ENCODE results near the gene USP21.

Gene USP21

GRCh38 chr1:161182214-161182613 is 22.9 kb downstream of the USP21 start:
- H4K20me1 ChIP-seq (ENCODE audit: insufficient read depth, low read length), result no peaks in the 10 kb centered on the region
- H3K9me2 ChIP-seq (replicated peaks; ENCODE audit: insufficient read depth, low read length), result no peaks in the 10 kb centered on the region
- H3K36me3 ChIP-seq (replicated peaks; ENCODE audit: insufficient read depth, low read length), result no peaks in the 10 kb centered on the region
- H3K4me3 ChIP-seq (ENCODE audit: low read length), result no peak overlapping the region
- peak; percentile 89 for DNase-seq
- peaks cover 50% of the 10 kb centered on the region for H3F3A ChIP-seq (ENCODE audit: insufficient read depth, low read length)
- H3K9ac ChIP-seq (ENCODE audit: low read length), result peak overlapping the region; percentile 1; the same call in 1 of the 2 replicates
- peak overlapping the region; percentile 44 for H3K4me2 ChIP-seq (ENCODE audit: low read depth, low read length)
- peaks cover 67% of the 10 kb centered on the region for H3K4me1 ChIP-seq (ENCODE audit: low read length)
- peak overlapping the region; percentile 89; the same call in 1 of the 2 replicates for H3K27ac ChIP-seq (ENCODE audit: low read length)
- H3K79me2 ChIP-seq (ENCODE audit: low read length), result peaks cover 2% of the 10 kb centered on the region
- H3K27me3 ChIP-seq (replicated peaks; ENCODE audit: insufficient read depth, low read length), result no peaks in the 10 kb centered on the region
- H2AFZ ChIP-seq (ENCODE audit: low read length), result peak overlapping the region; percentile 51
- no peak for TF ChIP-seq EZH2phosphoT487 (IDR thresholded peaks at IDR 0.05; ENCODE audit: low read length)
- no peak for TF ChIP-seq EZH2 (optimal IDR thresholded peaks at IDR 0.05; ENCODE audit: low read depth, low read length)
- TF ChIP-seq CTCF (IDR thresholded peaks at IDR 0.05; ENCODE audit: low read length), result no peak
- H3K9me3 ChIP-seq (replicated peaks; ENCODE audit: insufficient read depth, low read length), result no peaks in the 10 kb centered on the region

- H3K36me3 ChIP-seq (replicated peaks; ENCODE audit: insufficient read depth, low read length), result no peaks in the 10 kb centered on the region
- H3K4me1 ChIP-seq (ENCODE audit: low read length), result peaks cover 63% of the 10 kb centered on the region
- H3K4me2 ChIP-seq (ENCODE audit: low read depth, low read length), result peak overlapping the region; percentile 68
- peak overlapping the region; percentile 47 for H3K9ac ChIP-seq (ENCODE audit: low read length)
- H4K20me1 ChIP-seq (ENCODE audit: insufficient read depth, low read length), result no peaks in the 10 kb centered on the region
- peak overlapping the region; percentile 32; the same call in 1 of the 2 replicates for H3K4me3 ChIP-seq (ENCODE audit: low read length)
- TF ChIP-seq CTCF (IDR thresholded peaks at IDR 0.05; ENCODE audit: low read length), result no peak
- TF ChIP-seq EZH2phosphoT487 (IDR thresholded peaks at IDR 0.05; ENCODE audit: low read length), result no peak
- no peak for TF ChIP-seq EZH2 (optimal IDR thresholded peaks at IDR 0.05; ENCODE audit: low read depth, low read length)
- H3K9me3 ChIP-seq (replicated peaks; ENCODE audit: insufficient read depth, low read length), result no peaks in the 10 kb centered on the region
- peak; percentile 98 for DNase-seq
- no peaks in the 10 kb centered on the region; the same call in 1 of the 2 replicates for H3K79me2 ChIP-seq (ENCODE audit: low read length)
- H3F3A ChIP-seq (ENCODE audit: insufficient read depth, low read length), result peaks cover 44% of the 10 kb centered on the region
- H2AFZ ChIP-seq (ENCODE audit: low read length), result peak overlapping the region; percentile 25; the same call in 1 of the 2 replicates
- H3K9me2 ChIP-seq (replicated peaks; ENCODE audit: insufficient read depth, low read length), result no peaks in the 10 kb centered on the region
- peak overlapping the region; percentile 89 for H3K27ac ChIP-seq (ENCODE audit: low read length)
- H3K27me3 ChIP-seq (replicated peaks; ENCODE audit: insufficient read depth, low read length), result no peaks in the 10 kb centered on the region
Observed at GRCh38 chr1:161185282-161185682, 26.0 kb downstream of the USP21 start.

GRCh38 chr1:161185732-161186311 is 26.5 kb downstream of the USP21 start:
- Histone ChIP-seq H3K4me3 (ENCODE audit: low read length) (peak overlapping the region; percentile 32), H3K9ac (ENCODE audit: low read length) (peak overlapping the region; percentile 47), H3K4me2 (ENCODE audit: low read depth, low read length) (peak overlapping the region; percentile 68), H3K4me1 (ENCODE audit: low read length) (peaks cover 59% of the 10 kb centered on the region), H3K36me3 (replicated peaks; ENCODE audit: insufficient read depth, low read length) (no peaks in the 10 kb centered on the region), H3K27me3 (replicated peaks; ENCODE audit: insufficient read depth, low read length) (no peaks in the 10 kb centered on the region), H3K79me2 (ENCODE audit: low read length) (no peaks in the 10 kb centered on the region; the same call in 1 of the 2 replicates), H3K27ac (ENCODE audit: low read length) (peak overlapping the region; percentile 89), H4K20me1 (ENCODE audit: insufficient read depth, low read length) (no peaks in the 10 kb centered on the region), H2AFZ (ENCODE audit: low read length) (peak overlapping the region; percentile 25), H3K9me3 (replicated peaks; ENCODE audit: insufficient read depth, low read length) (no peaks in the 10 kb centered on the region), H3K9me2 (replicated peaks; ENCODE audit: insufficient read depth, low read length) (no peaks in the 10 kb centered on the region), H3F3A (ENCODE audit: insufficient read depth, low read length) (peaks cover 44% of the 10 kb centered on the region)
- no peak for TF ChIP-seq EZH2phosphoT487 (IDR thresholded peaks at IDR 0.05; ENCODE audit: low read length)
- TF ChIP-seq EZH2 (optimal IDR thresholded peaks at IDR 0.05; ENCODE audit: low read depth, low read length), result no peak
- TF ChIP-seq CTCF (IDR thresholded peaks at IDR 0.05; ENCODE audit: low read length), result no peak
- peak; percentile 32 for DNase-seq

Data from MM.1S (cell line).